ENCODE data around the gene KPNB1. TPM values are rescaled to one million over a fixed set of nuclear protein-coding genes. Genes with fewer than 3 reads are reported as not detected.

KPNB1 gene
- total RNA-seq, 1 donor from 2014 or later: 142 TPM

GRCh38 chr17:47728214-47728877, 78.6 kb downstream of the KPNB1 start:
- DNase-seq: no peak

DNA sequence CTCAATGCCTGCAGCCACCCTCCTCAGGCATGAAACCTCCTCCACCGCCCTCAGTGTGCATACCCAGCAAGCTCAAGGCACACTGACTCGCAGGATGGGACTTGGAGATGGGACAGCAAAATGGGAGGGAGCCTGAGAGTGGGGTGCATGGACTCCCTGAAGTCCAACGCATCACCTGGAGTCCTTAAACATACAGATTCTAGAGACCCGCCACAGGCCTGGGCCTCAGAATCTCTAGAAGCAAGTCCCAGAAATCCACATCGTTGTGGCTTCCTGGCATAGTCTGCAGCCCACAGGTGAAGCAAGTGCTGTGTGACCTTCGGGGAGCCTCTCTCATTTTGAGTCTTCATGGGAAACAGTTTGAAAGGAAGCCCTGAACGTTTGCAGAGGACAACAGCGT, 79.8 kb downstream of the KPNB1 start:
- no peak for DNase-seq

GRCh38 chr17:47730681-47731080, 81.0 kb downstream of the KPNB1 start:
- DNase-seq: no peak

DNA sequence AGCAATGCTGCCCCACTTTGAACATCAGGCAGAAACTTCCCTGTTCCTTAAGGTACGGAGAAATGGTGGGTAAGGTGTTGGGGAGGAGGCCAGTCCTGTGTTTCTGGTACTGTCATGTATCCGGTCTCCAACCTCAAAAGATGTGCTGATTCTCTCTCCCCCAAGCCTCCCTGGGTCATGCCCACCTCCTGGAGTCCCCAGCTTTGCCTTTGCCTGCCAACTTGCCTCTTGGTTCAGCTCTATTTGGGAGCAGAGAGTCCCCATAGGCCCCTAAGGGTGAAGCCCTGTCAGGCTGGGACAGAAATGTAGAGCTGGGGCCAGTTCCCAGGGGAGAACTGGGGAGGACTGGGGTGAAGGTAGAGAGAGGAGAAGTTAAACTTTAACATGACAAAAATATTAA, 81.7 kb downstream of the KPNB1 start:
- no peak for DNase-seq

- DNase-seq: no peak
These were observed 82.8 kb downstream of the KPNB1 start for GRCh38 chr17:47732399-47733046.

DNA sequence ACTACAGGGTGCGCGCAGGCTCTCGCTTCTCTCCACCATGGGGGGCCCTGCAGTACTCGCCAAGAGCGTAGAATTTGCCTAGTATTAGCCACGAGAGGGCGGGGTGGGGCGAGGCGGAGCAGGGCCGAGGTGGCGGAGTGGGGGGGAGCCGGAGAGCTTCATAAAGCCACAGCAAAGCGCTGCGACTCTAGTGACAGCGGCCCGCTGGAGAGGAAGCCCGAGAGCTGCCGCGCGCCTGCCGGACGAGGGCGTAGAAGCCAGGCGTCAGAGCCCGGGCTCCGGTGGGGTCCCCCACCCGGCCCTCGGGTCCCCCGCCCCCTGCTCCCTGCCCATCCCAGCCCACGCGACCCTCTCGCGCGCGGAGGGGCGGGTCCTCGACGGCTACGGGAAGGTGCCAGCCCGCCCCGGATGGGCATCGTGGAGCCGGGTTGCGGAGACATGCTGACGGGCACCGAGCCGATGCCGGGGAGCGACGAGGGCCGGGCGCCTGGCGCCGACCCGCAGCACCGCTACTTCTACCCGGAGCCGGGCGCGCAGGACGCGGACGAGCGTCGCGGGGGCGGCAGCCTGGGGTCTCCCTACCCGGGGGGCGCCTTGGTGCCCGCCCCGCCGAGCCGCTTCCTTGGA, 83.4 kb downstream of the KPNB1 start, which contains the start of gene TBX21:
TSS of gene TBX21 (plus strand) at position 190 of the 627 bp plus-strand sequence. CDS start at position 409, 219 bp downstream.
- DNase-seq: no peak

- DNase-seq: no peak
These were observed 84.1 kb downstream of the KPNB1 start for GRCh38 chr17:47733674-47734410.

- DNase-seq: no peak
These were observed 85.4 kb downstream of the KPNB1 start for GRCh38 chr17:47735139-47735464.

Small RNA genes lying within 50 kb of the gene (small RNA-seq; reads per million reads assigned to genes)
- not detected for gene AC015674.1 (ENCODE audit: low replicate concordance)

Other genes starting within 250 kb of the KPNB1 start
- 143 TPM for gene NPEPPS, start 118.8 kb upstream of the KPNB1 start, total RNA-seq
- 10.2 TPM for gene TBKBP1, start 44.2 kb downstream of the KPNB1 start, total RNA-seq
- gene TBX21, start 83.3 kb downstream of the KPNB1 start, total RNA-seq: 0.39 TPM
- gene OSBPL7, start 171.9 kb downstream of the KPNB1 start, total RNA-seq: 3.7 TPM
- gene MRPL10, start 181.6 kb downstream of the KPNB1 start, total RNA-seq: 10.0 TPM
- gene LRRC46, start 181.8 kb downstream of the KPNB1 start, total RNA-seq: 0.10 TPM
- 40.1 TPM for gene SCRN2, start 191.4 kb downstream of the KPNB1 start, total RNA-seq
- 10.2 TPM for gene SP6, start 201.2 kb downstream of the KPNB1 start, total RNA-seq
- 2.1 TPM for gene SP2, start 246.3 kb downstream of the KPNB1 start, total RNA-seq

All from skin of body (tissue), 3 donors.